Measurements from ENCODE around the gene PTPN11.

- no peak for TF ChIP-seq POLR2A (IDR thresholded peaks at IDR 0.05)
- TF ChIP-seq CTCF (IDR thresholded peaks at IDR 0.05): no peak
Observed at GRCh38 chr12:112458751-112459150, 40.0 kb downstream of the PTPN11 start.

Measured in lower leg skin (tissue), 3 donors.